Stimulated activated CD8-positive, alpha-beta memory T cell treated with anti-CD3 and anti-CD28 coated beads, Interleukin-15, amount 100 ng/mL, for 4 hours (primary cell): ENCODE data around the gene PRKAR1A.
"Not testable (repeated sequence)": the region's sequence is repeated elsewhere in the genome, so short reads cannot be mapped to it uniquely, and the experiment has no call there.

ENCODE experiments used
- DNase-seq, 2 donors: peaks; one replicate each; pipeline ENCODE4 v3.0.0-alpha.2; 2020; ENCODE audit warnings: low read depth in 2 of 2

PRKAR1A gene

GRCh38 chr17:68579194-68579927 lies 67.1 kb downstream of the PRKAR1A start:
- DNase-seq = no peak

DNA sequence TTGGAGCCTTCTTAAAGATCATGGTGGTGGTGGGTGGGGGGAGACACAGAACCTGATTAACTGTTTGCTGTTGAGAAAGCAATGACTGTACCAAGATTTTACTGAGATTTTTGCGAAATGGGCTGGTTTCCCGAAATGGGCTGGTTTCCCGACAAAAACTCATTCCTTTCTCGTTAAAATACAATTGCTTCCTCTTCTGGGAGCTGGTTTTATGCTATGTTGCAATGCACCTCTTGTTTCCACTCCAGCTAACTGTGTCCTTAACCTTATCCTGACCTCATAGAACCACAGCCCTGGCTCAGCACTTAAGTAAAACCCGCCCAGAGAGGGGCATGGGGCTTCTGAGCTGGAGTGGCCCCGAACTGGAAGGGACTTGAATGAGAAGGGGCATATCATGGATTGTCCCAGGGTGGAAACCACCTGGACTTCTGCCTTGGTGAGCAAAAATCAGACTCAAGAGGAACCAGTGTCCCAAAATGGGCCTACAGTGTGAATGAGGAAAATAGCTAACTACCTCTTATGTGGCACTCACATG lies 68.1 kb downstream of the PRKAR1A start:
- DNase-seq = no peak

- DNase-seq = no peak
These were observed 69.8 kb downstream of the PRKAR1A start for GRCh38 chr17:68581863-68582645.

DNA sequence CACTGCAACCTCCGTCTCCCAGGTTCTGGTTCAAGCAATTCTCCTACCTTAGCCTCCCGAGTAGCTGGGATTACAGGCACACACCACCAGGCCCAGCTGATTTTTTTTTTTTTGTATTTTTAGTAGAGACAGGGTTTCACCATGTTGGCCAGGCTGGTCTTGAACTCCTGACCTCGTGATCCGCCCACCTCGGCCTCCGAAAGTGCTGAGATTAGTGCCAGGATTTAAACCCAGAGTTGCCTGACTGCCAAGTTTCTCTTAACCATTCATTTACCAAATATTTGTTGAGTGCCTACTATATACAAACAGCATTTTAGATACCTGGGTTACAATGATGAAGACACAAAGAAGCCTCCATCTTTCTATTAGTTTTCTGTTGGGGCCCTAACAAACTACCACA lies 70.6 kb downstream of the PRKAR1A start:
- DNase-seq = not testable (repeated sequence)

DNA sequence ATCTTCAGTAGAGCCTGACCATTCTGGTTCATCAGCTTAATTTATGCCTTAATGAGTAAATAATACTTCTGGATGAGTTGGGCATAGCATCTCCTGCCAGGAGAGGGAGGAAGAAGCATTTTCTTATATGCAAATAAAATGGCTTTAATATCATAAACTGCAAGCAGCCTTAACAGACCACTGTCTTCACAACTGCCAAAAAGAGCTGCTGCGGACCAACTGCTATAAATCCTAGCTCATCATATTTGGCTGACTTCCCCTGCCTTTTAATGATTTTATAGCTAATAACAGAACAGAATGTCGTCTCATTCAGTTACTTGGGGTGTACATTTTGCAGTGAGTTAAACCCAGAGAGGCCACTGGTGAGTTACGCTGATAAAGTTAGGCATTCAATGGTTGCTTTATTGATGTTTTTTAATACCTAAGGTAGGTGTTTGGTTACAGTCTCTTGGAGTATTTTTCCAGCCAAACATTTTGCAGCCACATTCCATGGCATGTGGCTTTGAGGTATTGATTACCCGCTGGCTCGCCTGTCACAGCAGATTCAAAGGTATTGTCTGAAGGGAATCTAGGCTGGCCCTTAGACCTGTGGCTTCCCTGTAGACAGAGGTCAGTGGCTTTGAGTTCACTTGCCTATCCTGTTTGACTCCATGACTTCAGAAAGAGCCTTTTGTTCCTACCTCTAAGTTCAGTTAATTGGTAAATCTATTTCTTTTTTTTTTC lies 72.5 kb downstream of the PRKAR1A start:
- no peak for DNase-seq

- DNase-seq = no peak
These were observed 73.4 kb downstream of the PRKAR1A start for GRCh38 chr17:68585643-68586042.

DNA sequence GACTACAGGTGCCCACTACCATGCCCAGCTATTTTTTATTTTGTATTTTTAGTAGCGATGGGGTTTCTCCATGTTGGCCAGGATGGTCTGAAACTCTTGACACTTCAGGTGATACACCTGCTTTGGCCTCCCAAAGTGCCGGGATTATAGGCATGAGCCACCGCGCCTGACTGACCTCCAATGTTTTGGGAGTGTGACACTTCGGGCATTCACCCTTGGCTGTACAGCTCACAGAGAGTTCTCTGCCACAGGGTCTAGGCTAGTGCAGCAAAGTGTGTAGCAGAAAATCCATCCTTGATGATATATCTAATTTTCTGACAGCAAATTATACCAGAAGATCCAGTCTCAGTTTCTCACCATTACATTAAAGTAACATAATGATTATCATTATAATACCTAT lies 74.8 kb downstream of the PRKAR1A start:
- DNase-seq = no peak

DNA sequence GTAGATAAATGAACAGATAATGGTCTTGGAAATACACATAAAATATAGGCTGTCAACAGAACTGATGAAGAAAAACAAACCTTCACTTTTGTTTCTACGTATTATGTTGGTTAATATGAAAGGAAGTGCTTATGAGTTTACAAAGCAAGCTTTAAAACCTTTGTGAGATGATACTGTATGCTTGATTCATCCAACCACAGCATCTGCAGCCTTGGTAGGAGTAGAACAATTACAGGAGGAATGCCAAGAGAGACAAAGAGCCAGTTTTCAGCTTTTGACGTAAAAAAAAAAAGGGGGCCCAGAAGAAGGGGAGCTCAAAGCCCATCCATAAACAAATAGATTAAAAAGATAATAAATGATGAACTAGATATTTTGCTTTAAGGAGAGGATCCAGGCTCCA lies 75.6 kb downstream of the PRKAR1A start:
- DNase-seq = no peak

DNA sequence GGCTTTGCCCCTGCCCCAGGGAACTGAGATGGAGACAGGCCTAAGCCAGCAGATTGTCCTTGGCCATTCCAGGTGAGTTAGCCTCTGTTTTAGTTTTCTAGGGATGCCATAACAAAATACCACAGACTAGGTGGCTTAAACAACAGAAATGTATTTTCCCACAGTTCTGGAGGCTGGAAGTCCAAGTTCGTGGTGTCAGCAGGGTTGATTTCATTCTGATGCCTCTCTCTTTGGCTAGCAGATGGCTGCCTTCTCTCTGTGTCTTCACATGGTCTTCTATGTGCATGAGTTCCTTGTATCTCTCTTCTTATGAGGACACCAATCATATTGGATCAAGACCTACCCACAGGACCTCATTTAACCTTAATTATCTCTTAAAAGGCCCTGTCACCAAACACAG lies 76.1 kb downstream of the PRKAR1A start:
- no peak for DNase-seq

DNA sequence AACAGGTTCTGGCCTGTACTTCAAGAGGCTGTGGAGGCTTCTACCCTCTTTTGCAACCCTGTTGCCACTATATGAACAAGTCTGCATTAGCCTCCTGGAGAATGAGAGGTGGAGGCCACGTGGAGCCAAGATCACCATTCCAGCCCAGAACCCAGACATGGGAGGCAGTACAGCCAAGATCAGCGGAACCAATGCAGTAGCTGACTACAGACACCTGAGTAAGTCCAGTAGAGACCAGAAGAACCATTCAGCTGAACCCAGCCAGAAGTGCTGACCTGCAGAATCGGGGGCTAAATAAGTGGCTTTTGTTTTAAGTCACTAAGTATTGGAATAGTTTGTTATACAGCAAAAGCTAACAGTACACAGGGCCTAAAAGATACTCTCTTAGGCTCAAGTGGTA lies 76.9 kb downstream of the PRKAR1A start:
- no peak for DNase-seq

GRCh38 chr17:68591583-68591982 lies 79.4 kb downstream of the PRKAR1A start:
- no peak for DNase-seq

DNA sequence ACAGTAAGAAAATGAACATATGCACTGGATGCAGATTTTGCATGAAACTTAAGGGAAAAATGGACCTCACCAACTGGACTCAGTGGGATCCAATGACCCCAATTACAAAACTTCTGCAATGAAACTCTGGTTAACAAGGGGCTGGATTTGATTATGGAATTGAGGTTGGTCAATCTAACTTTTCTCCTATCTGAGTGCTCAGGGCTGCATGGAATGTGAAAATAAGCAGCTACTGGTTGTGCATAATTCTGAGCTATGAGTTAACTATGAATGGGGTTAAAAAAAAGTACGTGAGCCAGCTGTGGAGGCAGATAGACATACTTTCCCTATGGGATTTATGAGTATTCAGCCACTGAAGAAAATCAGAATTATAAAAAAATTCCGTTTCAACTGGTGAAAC lies 79.8 kb downstream of the PRKAR1A start:
- DNase-seq = no peak

DNA sequence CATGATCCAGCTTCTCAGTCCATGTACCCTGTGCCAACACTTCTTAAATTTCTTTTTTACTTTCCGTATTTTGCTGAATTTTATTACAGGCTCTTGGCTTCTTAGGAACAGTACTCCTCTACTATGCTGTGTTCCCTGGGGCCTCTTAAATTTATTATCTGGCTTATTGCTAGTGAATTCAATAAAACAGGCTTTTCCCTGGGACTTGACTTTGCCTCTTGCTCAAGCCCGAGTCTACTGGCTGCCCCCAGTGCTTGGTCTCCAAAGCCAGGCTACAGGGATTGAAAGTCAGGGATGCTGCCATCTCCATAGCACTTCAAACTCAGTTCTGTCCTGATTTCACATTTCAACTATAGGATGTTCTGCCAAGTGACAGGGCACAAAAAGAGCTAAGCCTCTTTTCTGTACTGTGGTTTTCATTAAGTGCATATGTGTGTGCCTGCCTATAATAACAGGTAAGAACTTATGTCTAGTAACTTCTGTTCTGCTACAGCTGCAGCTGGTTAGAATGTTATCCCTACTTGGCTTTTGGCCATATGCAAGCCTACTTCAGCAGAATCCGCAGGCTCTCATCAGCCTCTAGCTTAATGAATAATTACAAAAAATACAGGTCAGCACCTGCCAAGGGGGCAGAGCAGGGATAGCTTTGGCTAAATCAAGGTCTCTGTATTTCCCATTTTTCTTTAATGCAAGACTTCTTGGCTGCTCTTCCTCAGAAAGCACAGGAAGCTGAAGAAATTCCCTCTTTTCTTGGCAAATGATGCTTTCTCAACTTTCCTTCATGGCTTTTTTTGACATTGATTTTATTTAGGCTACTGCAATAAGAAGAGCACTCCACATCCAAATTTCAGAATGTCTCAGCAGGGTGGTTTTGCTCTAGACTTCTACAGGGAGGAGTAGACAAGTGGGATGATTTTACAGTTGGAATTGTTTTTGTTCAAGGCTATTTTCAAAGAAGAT lies 80.7 kb downstream of the PRKAR1A start:
- DNase-seq = no peak

DNA sequence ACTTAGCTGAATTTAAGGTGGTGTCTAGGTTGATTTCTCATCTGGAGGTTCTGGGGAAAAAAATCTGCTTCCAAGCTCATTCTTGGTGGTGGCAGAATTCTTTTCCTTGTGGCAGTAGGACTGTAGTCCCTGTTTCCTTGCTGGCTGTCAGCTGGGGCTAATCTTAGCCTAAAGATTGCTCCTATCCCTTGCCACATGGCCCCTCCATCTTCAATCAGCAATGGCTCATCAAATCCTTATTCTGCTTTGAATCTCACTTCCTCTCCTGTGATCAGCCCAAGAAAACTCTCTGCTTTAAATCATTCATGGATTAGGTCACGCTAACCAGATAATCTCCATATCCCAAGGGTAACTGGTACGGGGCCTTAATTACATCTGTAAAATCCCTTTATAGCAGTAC lies 82.3 kb downstream of the PRKAR1A start:
- no peak for DNase-seq

DNA sequence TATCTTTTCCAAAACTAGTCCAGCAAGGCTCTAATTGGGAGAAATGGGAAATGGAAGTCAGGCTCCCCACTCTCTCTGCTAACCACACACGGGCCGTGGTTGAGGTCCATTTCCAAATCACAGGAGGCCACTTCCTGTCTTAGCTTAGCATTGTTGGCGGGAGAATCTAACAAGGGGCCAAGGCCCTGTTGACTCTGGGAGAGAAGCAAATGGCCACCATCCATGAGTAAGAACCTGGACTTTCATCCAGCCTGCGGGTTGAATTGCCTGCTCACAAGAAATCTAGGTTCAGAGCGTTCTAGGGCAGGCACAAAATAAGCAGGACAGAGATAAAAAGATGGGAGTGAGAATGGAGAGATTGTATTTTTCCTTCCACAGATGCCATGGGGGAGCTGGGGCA lies 83.3 kb downstream of the PRKAR1A start:
- no peak for DNase-seq

- no peak for DNase-seq
These were observed 83.8 kb downstream of the PRKAR1A start for GRCh38 chr17:68595986-68596385.

DNA sequence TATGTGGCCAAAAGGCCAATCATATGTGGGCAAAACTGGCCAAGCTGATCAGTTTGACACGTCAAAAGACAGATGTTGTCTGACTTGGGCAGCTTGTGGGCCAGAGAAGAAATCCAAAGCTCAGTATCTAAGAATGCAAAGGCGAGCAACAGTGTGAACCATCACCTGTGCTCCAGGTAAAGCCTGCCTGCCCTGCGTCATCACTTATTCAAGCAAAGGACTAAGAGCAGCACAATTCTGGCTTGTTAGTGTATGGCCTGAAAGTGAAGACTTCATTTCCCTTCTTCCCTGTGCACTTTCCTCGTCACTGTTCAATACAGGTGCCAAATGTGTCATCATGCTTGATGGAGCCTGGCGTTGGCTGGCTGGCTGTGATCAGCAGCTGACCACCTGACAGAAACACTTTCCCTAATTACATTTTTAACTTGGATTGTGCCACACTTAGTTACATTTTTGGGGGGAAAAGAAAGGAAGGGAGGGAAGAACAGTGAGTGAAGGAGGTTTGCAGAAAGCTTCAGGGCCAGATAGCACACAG lies 84.2 kb downstream of the PRKAR1A start:
- no peak for DNase-seq

DNA sequence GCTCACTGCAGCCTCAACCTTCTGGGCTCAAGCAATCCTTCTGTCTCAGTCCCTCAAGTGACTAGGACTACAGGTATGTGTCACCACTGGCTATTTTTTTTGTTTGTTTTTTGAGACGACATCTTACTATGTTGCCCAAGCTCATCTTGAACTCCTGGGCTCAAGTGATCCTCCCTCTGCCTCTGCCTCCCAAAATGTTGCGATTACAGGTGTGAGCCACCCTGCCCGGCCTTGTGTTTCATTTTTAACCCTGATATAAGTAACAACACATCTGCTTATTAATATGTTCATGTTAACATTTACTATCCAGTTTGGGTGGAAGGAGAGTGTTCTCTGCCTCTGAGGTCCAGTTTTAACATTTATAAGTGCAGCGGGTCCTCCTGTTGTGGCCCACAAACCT lies 85.8 kb downstream of the PRKAR1A start:
- no peak for DNase-seq

GRCh38 chr17:68598545-68598961 lies 86.3 kb downstream of the PRKAR1A start:
- DNase-seq = no peak

DNA sequence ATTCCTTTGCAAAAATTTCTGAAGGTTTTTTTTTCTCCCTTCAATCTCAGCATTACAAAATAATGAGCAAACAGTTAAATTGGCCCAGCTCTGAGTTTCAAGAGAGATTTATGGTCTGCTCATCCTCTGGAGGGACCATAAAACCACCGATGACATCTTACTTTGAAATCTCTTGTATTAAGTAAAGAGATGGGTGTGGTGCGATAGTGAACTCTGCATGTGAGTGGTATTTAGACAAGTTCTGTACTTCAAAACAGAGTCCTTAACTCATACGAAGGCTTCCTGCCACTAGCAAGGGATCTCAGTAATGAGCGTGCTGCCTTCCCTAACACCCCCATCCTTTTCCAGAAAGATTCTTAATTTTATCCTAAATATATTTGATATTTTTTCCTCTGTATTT lies 86.9 kb downstream of the PRKAR1A start:
- no peak for DNase-seq

DNA sequence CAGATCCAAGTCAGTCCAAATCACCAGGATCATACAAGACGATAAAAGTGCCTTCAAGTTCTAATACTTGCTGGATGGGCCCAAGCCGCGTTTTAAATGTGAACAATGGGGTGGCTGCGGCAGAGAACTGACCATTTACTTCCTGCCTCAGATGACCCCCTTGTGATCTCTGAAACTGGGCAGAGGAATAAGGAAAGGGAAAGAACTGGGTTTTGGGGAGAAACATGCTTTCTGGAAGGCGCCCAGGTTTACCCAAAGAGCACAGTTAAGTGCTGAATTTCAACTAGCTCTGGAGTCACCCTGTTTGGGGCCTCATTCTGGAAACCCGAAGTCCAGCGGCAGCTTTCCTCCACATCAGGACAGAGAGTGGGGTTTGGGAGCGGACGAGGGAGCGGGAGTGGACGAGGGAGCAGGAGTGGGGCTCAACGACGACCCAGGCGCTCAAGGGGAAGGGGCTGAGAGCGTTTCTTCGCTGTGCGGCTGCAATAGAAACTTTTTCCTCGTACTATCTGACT lies 87.4 kb downstream of the PRKAR1A start:
- no peak for DNase-seq
